Ishikawa (cell line): ENCODE data around the gene PLCB4.

ENCODE experiments used
- EP300 ChIP-seq: IDR thresholded peaks from 2 replicates; pipeline ENCODE4 v1.6.1; 2012; ENCODE audit warnings: borderline replicate concordance
- TAF1 ChIP-seq: IDR thresholded peaks from 2 replicates; pipeline ENCODE4 v1.6.1; 2012; ENCODE audit warnings: low read depth, mild to moderate bottlenecking
- TF ChIP-seq, protein P1 (sequence below): IDR thresholded peaks from 2 replicates; pipeline ENCODE4 v1.6.1; 2012

DNA sequence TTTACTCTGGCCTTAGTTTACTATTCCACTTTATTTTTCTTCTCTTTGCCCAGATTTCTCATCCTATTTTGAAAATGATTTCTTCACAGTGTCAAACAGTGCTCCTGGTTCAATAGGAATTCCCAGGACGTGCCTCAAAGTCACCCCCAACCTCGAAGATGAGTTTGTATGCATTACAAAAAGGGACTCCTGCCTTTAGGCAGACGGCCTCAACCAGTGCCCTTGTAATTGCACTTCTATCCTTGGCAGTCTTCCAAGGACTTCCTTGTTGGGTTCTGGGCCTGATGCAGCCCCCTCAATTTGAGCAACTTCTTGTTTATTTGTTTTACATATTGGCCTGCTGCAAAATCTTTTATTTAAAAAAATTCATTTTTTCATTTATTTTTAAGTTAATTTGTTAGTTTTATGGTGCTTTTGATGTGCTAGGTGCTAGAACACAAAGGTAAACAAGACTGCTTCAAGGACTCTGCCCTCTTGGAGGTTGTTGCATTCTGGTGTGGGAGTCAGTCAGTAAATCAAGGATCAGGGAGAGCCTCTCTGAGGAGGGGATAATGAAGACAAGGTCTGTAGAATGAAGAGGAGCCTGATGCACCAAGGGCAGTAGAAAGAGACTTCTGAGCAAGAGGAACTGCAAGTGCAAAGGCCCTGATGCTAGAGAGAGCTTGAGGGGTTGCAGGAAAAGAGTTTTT is 264.0 kb downstream of the PLCB4 start:
- TF ChIP-seq TAF1 (no peak), EP300 (no peak)
- TF ChIP-seq, protein P1, sequence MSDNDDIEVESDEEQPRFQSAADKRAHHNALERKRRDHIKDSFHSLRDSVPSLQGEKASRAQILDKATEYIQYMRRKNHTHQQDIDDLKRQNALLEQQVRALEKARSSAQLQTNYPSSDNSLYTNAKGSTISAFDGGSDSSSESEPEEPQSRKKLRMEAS, result no peak
